Measurements from ENCODE around the gene AGAP2.
"Not testable (repeated sequence)": the region's sequence is repeated elsewhere in the genome, so short reads cannot be mapped to it uniquely, and the experiment has no call there.

Gene AGAP2

GRCh38 chr12:57694459-57695019 is 44.0 kb downstream of the AGAP2 start:
- DNase-seq (ENCODE audit: low read depth), result no peak

GRCh38 chr12:57693659-57694458 is 44.7 kb downstream of the AGAP2 start, which contains the start of gene OS9:
Gene OS9 (plus strand): TSS chr12:57694132. CDS start chr12:57694162, 30 bp downstream.
- DNase-seq (ENCODE audit: low read depth), result peak; percentile 87

GRCh38 chr12:57693317-57693658 is 45.3 kb downstream of the AGAP2 start:
- DNase-seq (ENCODE audit: low read depth), result no peak

DNA sequence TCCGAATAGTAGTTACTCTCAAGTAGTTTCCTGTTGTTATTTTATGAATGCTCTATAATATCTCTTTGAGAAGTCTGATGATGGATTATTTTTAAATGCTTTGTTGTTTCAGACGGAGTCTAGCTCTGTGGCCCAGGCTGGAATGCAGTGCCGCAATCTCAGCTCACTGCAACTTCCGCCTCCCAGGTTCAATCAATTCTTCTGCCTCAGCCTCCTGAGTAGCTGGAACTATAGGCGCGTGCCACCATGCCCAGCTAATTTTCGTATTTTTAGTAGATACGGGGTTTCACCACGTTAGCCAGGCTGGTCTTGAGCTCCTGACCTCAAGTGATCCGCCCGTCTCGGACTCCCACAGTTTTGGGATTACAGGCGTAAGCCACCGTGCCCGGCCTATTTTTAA is 46.0 kb downstream of the AGAP2 start:
- no peak for DNase-seq (ENCODE audit: low read depth)

DNA sequence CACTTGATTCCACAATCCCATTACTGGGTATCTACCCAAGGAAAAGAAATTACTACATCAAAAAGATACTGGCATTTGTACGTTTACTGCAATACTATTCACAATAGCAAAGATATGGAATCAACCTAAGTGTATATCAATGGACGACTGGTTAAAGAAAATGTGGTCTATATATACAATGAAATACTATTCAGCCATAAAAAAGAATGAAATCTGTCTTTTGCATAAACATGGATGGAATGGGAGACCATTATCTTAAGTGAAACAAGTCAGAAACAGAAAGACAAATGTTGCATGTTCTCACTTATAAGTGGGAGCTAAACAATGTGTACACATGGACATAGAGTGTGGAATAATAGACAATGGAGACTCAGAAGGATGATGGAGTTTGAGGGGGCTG is 49.6 kb downstream of the AGAP2 start:
- no peak for DNase-seq (ENCODE audit: low read depth)

- DNase-seq (ENCODE audit: low read depth), result no peak
Observed at GRCh38 chr12:57687862-57688261, 50.7 kb downstream of the AGAP2 start.

- DNase-seq (ENCODE audit: low read depth), result no peak
Observed at GRCh38 chr12:57679697-57680096, 58.8 kb downstream of the AGAP2 start.

DNA sequence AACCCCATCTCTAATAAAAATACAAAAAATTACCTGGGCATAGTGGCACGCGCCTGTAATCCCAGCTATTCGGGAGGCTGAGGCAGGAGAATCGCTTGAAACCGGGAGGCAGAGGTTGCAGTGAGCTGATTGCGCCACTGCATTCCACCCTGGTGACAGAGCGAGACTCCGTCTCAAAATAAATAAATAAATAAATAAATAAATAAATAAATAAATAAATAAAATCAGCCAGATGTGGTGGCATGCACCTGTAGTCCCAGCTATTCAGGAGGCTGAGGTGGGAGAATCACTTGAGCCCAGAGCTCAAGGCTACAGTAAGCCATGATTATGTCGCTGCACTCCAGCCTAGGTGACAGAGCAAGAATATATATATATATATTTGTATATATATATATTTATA is 60.6 kb downstream of the AGAP2 start:
- not testable (repeated sequence) for DNase-seq (ENCODE audit: low read depth)

DNA sequence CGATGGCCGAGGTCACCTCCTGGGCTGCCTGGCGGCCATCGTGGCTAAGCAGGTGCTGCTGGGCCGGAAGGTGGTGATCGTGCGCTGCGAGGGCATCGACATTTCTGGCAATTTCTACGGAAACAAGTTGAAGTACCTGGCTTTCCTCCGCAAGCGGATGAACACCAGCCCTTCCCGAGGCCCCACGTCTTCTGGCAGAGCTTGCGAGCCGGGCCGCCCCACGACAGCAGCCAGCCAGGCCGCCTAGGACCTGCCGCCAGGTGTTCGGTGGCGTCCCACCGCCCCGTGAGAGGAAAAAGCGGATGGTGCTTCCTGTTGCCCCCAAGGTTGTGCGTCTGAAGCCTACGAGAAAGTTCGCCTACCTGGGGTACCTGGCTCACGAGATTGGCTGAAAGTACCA is 63.9 kb downstream of the AGAP2 start:
- DNase-seq (ENCODE audit: low read depth), result no peak
